Measurements from ENCODE around the gene ICE2. TPM values are rescaled to one million over a fixed set of nuclear protein-coding genes. Genes with fewer than 3 reads are reported as not detected.

The ICE2 gene
- total and polyA plus RNA-seq, 2 of the 8 experiments (the other 6 are each of a cell fraction or from before 2014, with no cell fraction given), result 40.0 to 87.3 TPM

GRCh38 chr15:60442031-60442650, 36.8 kb downstream of the ICE2 start (continued):
- TF ChIP-seq CHD7 (IDR thresholded peaks at IDR 0.05; ENCODE audit: insufficient replicate concordance, low read length) (no peak), RXRA (IDR thresholded peaks at IDR 0.05; ENCODE audit: insufficient read depth, low read depth, low read length) (no peak), RNF2 (IDR thresholded peaks at IDR 0.05; ENCODE audit: borderline replicate concordance, low read depth, low read length, missing control alignments, poor library complexity, severe bottlenecking) (no peak), SP4 (IDR thresholded peaks at IDR 0.05; ENCODE audit: low read length) (no peak), SRF (IDR thresholded peaks at IDR 0.05; ENCODE audit: low read depth, low read length) (no peak)

Measured in H1 (cell line).